ENCODE data around the gene PRDM2. TPM values are rescaled to one million over a fixed set of nuclear protein-coding genes. Genes with fewer than 3 reads are reported as not detected.
"Not testable (repeated sequence)": the region's sequence is repeated elsewhere in the genome, so short reads cannot be mapped to it uniquely, and the experiment has no call there.

The PRDM2 gene
- total and polyA plus RNA-seq, 2 experiments from 2014 or later = 11.5 to 18.6 TPM

- H3K4me3 ChIP-seq = no peak overlapping the region
- H3K9me2 ChIP-seq (replicated peaks; ENCODE audit: insufficient read depth) = no peaks in the 10 kb centered on the region
- no peaks in the 10 kb centered on the region for H3K4me1 ChIP-seq (ENCODE audit: insufficient read depth)
- H3K9me3 ChIP-seq (ENCODE audit: low read depth) = no peaks in the 10 kb centered on the region
- H3K27me3 ChIP-seq = no peaks in the 10 kb centered on the region
- TF ChIP-seq EZH2phosphoT487 (IDR thresholded peaks at IDR 0.05; ENCODE audit: low read depth, severe bottlenecking, unreplicated experiment) (no peak), EZH2 (IDR thresholded peaks at IDR 0.05; ENCODE audit: borderline replicate concordance) (no peak), CTCF (IDR thresholded peaks at IDR 0.05; ENCODE audit: poor library complexity) (no peak)
- H3K36me3 ChIP-seq (replicated peaks; ENCODE audit: insufficient read depth, low read depth) = no peaks in the 10 kb centered on the region
- no peak for DNase-seq (ENCODE audit: low spot score)
- no peak overlapping the region for H3K27ac ChIP-seq
- no peak overlapping the region for H2AFZ ChIP-seq
- 76% methylated on average over 3 of the region's 3 CpGs for WGBS (ENCODE audit: low lambda C conversion rate, missing lambda C conversion rate)
- no peak overlapping the region for H3K4me2 ChIP-seq
- no peaks in the 10 kb centered on the region for H3K79me2 ChIP-seq
- no peaks in the 10 kb centered on the region for H4K20me1 ChIP-seq (ENCODE audit: insufficient read depth, poor library complexity, severe bottlenecking)
These were observed 17.5 kb upstream of the PRDM2 start for GRCh38 chr1:13682444-13682843.

GRCh38 chr1:13683206-13683605 is 16.8 kb upstream of the PRDM2 start:
- H2AFZ ChIP-seq = no peak overlapping the region
- H3K9me2 ChIP-seq (replicated peaks; ENCODE audit: insufficient read depth) = no peaks in the 10 kb centered on the region
- no peaks in the 10 kb centered on the region for H3K9me3 ChIP-seq (ENCODE audit: low read depth)
- H3K27me3 ChIP-seq = peaks cover 5% of the 10 kb centered on the region
- H3K4me3 ChIP-seq = no peak overlapping the region
- H3K79me2 ChIP-seq = no peaks in the 10 kb centered on the region
- no peak for TF ChIP-seq EZH2phosphoT487 (IDR thresholded peaks at IDR 0.05; ENCODE audit: low read depth, severe bottlenecking, unreplicated experiment)
- H3K4me2 ChIP-seq = no peak overlapping the region
- H4K20me1 ChIP-seq (ENCODE audit: insufficient read depth, poor library complexity, severe bottlenecking) = no peaks in the 10 kb centered on the region
- no peaks in the 10 kb centered on the region for H3K4me1 ChIP-seq (ENCODE audit: insufficient read depth)
- no peaks in the 10 kb centered on the region for H3K36me3 ChIP-seq (replicated peaks; ENCODE audit: insufficient read depth, low read depth)
- no peak for DNase-seq (ENCODE audit: low spot score)
- WGBS (ENCODE audit: low lambda C conversion rate, missing lambda C conversion rate) = 89% methylated on average over 7 of the region's 7 CpGs
- no peak overlapping the region for H3K27ac ChIP-seq

GRCh38 chr1:13687151-13687715 is 12.8 kb upstream of the PRDM2 start:
- peaks cover 5% of the 10 kb centered on the region for H3K27me3 ChIP-seq
- H3K36me3 ChIP-seq (replicated peaks; ENCODE audit: insufficient read depth, low read depth) = no peaks in the 10 kb centered on the region
- DNase-seq (ENCODE audit: low spot score) = no peak
- H3K9me2 ChIP-seq (replicated peaks; ENCODE audit: insufficient read depth) = no peaks in the 10 kb centered on the region
- no peaks in the 10 kb centered on the region for H3K9me3 ChIP-seq (ENCODE audit: low read depth)
- TF ChIP-seq CTCF (IDR thresholded peaks at IDR 0.05; ENCODE audit: poor library complexity) (no peak), EZH2phosphoT487 (IDR thresholded peaks at IDR 0.05; ENCODE audit: low read depth, severe bottlenecking, unreplicated experiment) (no peak), EZH2 (IDR thresholded peaks at IDR 0.05; ENCODE audit: borderline replicate concordance) (no peak)
- H3K4me1 ChIP-seq (ENCODE audit: insufficient read depth) = no peaks in the 10 kb centered on the region
- H2AFZ ChIP-seq = no peak overlapping the region
- H3K79me2 ChIP-seq = no peaks in the 10 kb centered on the region
- H3K4me3 ChIP-seq = no peak overlapping the region
- no peak overlapping the region for H3K27ac ChIP-seq
- WGBS (ENCODE audit: low lambda C conversion rate, missing lambda C conversion rate) = 85% methylated on average over 6 of the region's 6 CpGs
- no peak overlapping the region for H3K4me2 ChIP-seq
- no peaks in the 10 kb centered on the region for H4K20me1 ChIP-seq (ENCODE audit: insufficient read depth, poor library complexity, severe bottlenecking)

GRCh38 chr1:13693094-13693493 is 6.9 kb upstream of the PRDM2 start:
- not testable (repeated sequence) for H3K79me2 ChIP-seq, H2AFZ ChIP-seq
- WGBS (ENCODE audit: low lambda C conversion rate, missing lambda C conversion rate) = 76% methylated on average over 6 of the region's 6 CpGs

More at GRCh38 chr1:13693094-13693493, 6.9 kb upstream of the PRDM2 start:
- not testable (repeated sequence) for H3K9me2 ChIP-seq (replicated peaks; ENCODE audit: insufficient read depth); H3K4me3 ChIP-seq; H3K36me3 ChIP-seq (replicated peaks; ENCODE audit: insufficient read depth, low read depth); H3K4me1 ChIP-seq (ENCODE audit: insufficient read depth); H3K27me3 ChIP-seq; H3K4me2 ChIP-seq; DNase-seq (ENCODE audit: low spot score); H3K27ac ChIP-seq; H4K20me1 ChIP-seq (ENCODE audit: insufficient read depth, poor library complexity, severe bottlenecking); H3K9me3 ChIP-seq (ENCODE audit: low read depth)
